Measurements from ENCODE around the gene SNX15.
A peak's percentile ranks its signal among the peaks of the same experiment; 100 is the strongest.
"Not testable (repeated sequence)": the region's sequence is repeated elsewhere in the genome, so short reads cannot be mapped to it uniquely, and the experiment has no call there.

The SNX15 gene, protein sequence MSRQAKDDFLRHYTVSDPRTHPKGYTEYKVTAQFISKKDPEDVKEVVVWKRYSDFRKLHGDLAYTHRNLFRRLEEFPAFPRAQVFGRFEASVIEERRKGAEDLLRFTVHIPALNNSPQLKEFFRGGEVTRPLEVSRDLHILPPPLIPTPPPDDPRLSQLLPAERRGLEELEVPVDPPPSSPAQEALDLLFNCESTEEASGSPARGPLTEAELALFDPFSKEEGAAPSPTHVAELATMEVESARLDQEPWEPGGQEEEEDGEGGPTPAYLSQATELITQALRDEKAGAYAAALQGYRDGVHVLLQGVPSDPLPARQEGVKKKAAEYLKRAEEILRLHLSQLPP

DNA sequence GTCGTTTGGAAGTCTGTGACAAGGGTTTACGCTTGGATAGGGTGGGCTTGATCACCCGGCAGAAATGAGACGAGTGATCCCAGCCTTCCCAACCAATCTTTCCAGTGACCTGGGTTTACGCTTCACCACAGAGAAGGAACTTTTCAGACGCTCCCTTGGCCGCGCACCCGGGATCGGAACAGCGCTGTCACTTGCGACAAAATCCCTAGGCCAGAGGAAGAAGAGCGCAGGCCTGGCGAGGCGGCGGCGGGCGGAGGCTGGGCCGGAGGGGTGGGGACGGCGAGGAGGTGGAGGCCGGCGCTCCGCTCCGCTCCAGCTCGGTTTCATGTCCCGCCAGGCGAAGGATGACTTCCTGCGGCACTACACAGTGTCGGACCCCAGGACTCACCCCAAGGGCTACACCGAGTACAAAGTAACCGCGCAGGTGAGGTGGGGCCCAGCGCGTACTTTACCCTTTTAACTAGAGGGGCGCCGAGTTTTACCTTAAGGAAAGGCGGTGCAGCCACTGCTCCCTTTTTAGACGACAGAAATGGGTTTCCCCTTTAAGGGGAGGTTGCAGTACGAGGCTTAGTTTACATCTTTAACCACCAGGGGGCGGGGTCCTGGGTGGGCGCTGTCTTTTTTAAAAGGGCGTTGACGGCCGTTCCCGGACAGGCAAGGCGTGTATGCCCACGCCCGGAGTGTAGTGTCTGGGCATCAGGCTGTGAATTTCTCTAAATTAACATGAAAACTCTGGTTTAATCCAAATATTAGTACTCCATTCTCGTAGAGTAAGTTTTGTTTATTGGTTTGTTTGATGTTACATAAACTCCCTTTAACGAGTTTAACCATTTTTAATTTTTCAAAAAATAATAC, at the start of gene SNX15:
SNX15 (plus strand) TSS at position 227 of the 855 bp plus-strand sequence; CDS start at position 326, 99 bp downstream.
- peak; percentile 82 to 88 for DNase-seq (ENCODE audit: low read depth in 2 of 2)

DNA sequence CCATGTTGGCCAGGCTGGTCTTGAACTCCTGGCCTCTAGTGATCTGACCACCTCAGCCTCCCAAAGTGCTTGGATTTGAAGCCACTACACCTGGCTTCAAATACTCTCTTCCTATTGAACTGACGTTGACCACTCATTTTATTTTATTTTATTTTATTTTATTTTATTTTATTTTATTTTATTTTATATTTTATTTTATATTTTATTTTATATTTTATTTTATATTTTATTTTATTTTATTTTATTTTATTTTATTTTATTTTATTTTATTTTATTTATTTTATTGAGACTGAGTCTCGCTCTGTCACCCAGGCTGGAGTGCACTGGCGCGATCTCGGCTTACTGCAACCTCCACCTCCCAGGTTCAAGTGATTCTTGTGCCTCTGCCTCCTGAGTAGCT, 43.9 kb upstream of the SNX15 start:
- DNase-seq (ENCODE audit: low read depth in 2 of 2) = not testable (repeated sequence)

DNA sequence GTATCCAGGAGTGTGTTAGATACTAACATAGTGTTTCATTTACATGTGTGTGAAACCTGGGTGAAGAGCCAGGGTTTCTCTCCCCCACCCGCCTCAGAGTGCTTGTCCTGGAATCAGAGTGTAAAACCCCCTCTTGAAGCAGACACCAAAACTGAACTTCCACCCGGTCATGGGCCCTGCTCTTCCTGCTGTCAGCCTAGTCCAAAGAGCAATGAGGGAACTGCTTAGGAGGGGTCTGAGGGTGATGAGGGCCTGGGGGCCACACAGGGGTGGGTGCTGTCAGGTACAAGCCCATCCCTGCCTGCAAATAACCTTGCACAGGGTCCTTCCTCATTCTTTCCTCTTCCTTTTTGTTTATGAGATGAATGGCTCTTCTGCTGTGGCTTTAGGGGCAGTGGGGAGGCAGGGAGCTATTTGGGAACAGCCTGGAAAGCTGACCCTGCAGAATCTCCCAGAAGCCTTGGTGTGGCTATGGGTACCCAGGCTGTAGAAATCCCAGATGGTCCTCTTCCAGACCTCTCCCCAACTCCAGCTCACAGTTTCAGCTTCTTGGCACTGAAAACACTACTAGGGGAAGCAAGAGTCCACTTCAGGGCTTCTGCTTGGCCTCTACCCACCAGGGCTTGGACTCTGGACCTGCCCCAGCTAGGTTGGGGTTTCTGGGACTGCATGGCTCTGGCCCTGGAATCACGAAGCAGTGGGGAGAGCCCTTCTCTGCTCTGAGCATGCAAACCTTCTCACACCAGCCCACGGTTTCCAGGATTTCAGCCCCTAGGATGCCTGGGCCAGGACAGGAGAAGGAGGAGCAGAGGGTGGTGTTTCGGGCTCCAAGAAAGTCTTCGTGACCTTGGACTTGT, 39.0 kb upstream of the SNX15 start:
- DNase-seq (ENCODE audit: low read depth in 2 of 2) = no peak

DNA sequence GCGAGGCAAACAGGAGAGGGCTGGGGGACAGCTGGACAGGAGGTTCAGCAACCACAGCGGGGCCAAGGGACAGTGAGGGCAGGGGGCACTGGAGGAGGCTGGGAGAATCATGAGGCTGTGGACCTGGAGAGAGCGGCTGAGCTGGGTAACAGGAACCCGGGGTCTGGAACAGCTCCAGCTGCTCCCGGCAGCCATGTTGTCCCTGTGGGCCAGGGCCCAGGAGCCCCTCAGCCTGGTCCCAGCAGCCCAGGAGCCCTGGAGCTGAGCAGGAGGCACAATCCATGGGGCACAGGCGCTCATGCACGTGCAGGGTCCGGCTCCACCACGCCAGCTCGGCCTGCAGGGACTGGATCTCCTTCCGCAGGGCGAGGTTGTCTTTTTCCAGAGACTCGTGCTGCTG, 37.8 kb upstream of the SNX15 start:
- DNase-seq (ENCODE audit: low read depth in 2 of 2) = no peak

DNA sequence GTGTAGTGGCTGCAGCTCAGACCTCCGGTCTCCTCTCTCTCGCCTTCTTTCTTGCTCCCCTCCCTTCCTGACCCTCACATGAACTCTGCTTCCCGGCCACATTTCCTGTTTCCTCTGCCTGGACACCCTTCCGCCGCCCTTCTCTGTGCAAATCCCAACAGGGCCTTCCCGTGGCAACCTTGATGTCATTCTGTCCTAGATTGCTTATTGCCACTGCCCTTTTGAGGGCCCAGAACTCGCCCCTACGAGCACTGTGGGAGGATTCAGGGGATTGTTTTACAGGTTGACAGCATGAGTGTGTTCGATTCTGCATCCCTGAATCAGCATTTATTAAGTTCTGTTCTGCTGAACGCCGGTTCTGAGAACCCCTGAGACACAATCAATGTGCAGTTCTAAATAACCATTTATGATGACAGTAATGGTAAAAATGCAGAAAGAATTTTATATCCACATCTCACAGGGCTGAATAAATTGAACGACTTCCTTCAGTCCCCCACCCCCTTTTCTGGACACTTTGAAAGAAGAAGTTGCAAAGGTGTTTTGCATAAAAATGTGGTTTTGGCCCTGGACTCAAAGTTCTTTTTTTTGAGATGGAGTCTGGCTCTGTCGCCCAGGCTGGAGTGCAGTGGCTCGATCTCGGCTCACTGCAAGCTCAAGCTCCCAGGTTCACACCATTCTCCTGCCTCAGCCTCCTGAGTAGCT, 36.9 kb upstream of the SNX15 start:
- DNase-seq (ENCODE audit: low read depth in 2 of 2) = no peak

DNA sequence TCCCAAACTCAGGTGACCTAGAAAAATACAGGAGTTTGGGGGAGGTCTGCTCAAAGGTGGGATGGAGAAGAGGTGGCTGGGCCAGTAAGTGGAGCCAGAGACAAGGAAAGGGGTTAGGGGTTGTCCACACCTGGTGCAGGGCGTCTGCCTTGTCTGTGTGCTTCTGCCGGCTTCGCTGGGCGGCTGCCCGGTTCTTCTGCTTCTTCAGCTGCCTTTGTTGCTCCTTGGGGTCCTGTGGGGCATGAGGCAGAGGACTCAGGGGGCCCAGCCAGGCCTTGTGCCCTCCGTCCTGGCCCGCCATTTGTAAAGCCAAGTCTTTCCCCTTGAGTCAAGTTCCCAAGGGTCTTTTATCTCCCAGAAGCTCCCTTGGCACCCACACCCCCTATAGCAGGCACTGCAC, 32.9 kb upstream of the SNX15 start:
- DNase-seq (ENCODE audit: low read depth in 2 of 2) = no peak

DNA sequence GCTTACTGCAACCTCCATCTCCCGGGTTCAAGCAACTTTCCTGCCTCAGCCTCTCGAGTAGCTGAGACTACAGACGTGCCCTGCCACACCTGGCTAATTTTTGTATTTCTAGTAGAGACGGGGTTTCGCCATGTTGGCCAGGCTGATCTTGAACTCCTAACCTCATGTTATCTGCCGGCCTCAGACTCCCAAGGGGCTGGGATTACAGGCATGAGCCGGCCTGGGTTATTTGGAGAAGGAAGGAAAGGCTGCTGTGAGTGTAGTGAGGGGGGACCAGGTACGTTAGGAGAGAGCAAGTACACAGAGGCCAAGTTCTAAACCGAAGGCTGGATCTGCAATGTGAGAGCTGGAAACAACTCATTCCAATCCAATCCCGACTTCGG, 30.9 kb upstream of the SNX15 start:
- DNase-seq (ENCODE audit: low read depth in 2 of 2) = no peak

DNA sequence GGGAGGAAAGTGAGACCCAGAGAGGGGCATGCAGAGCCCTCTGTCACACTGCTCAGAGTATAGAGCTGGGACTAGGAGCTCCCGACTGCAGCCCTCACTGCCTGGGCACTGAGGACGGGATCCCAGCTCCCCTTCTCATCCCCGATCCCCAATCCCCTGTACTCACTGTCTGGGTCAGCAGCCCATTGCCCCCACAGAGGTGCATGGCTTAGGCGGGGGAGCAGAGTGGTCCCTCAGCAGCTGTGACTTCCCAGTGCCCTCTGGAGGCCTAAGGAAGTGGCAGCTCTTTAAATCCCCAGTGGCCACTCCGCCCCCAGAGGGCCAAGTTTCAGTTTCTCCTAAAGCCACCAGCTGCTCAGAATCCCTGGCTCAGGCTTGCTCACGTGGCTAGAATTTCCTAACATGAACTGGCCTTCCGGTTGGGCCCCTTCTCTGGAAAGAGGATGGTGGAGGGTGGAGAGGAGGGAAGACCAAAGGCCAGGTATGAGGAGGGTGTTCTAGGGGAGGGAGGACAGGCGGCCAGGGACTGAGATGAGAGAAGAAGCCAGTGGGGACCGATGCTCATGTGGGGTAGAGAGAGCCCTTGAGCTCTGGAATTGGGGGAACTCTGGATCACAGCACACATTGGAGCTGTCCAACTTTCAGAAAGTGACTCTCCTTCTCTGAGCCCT, 30.4 kb upstream of the SNX15 start, which contains the start of gene BATF2:
BATF2 (minus strand) TSS at position 262 of the 671 bp plus-strand sequence; CDS start at position 205, 57 bp downstream.
- no peak for DNase-seq (ENCODE audit: low read depth in 2 of 2)

DNA sequence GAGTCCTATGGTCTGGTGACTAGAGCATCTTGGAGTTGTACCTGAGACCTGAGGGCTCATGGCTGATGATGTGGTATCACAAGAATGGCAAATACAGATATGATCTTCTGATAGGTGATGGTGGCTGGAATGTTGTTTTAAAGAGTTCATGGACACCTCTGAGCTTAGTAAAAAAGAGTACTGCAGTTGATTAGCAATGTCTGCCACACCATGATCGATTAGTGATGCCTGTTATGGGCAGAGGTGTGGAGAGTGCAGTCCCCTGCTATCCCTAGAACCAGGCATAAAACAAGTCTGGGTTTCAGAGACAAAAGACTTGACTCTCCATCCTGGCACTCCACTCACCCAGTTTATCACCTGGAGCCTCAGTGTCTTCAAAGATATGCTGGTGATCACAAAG, 29.1 kb upstream of the SNX15 start:
- DNase-seq (ENCODE audit: low read depth in 2 of 2) = no peak

DNA sequence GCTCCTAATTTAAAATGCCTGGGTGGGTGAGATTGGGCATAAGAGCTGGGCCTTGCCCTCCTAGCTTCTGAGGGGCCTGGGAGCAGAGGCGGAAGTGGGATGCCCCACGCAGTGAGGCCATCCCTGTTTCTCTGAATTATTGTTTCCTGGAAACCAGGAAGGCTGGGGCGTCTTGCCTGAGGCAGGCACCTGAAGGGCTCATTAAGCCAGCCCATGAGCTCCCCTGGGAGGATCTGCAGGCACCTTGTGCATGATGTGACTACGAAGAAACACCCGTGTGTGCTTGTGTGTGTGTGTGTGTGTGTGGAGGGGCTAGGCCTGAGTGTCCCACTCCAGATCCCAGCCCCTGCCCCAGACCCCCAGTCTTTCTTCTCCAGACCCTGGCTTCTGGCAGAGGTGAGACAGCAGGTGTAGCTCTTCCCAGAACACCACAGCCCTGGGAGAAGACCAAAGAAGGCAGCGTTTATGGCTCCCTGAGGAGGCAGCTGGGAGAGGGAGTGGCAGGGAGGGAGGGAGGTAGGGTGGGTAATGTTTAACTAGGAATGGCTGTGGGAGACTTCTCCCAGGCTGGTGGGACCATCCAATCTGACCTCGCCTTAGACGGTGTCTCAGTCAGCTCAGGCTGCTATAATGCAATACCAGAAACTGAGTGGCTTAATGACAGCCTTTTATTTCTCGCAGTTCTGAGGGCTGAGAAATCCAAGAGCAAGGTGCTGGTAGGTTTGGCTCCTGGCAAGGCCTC, 28.4 kb upstream of the SNX15 start:
- no peak for DNase-seq (ENCODE audit: low read depth in 2 of 2)

DNA sequence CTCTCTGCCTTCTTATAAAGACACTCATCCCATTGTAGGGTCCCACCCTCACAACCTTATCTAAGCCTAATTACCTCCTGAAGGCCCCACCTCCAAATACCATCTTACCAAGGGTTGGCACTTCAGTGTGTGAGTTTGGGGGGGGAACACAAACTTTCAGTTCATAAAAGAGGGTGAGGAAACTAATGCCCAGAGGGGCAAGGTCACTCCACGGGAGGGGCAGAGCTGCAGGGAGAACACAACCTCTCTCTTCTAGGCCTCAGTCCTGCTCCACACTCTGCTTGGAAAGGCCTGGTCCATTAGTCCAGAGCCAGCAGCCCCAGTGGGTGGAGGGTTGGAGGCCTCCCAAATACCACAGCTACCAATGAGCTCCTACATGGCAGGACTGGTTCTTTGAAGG, 27.8 kb upstream of the SNX15 start:
- no peak for DNase-seq (ENCODE audit: low read depth in 2 of 2)

DNA sequence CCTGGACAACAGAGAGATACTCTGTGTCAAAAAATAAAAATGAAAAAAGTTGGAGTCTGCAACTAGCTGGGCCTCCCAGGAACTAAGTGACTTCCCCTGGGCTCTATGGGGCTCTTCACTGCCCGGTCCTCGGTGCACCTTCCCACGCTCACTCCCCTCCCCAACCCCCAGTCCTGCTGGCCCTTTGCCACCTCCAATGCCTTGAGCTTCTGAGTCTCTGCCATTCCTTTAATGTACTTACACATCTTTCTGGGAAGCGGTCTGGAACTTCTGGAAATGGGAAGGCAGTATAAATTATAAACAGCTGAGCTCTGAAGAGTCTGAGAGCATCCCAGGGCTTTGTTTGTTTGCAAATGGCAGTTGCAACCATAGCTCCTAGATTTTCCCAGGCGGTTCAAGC, 24.5 kb upstream of the SNX15 start:
- no peak for DNase-seq (ENCODE audit: low read depth in 2 of 2)

DNA sequence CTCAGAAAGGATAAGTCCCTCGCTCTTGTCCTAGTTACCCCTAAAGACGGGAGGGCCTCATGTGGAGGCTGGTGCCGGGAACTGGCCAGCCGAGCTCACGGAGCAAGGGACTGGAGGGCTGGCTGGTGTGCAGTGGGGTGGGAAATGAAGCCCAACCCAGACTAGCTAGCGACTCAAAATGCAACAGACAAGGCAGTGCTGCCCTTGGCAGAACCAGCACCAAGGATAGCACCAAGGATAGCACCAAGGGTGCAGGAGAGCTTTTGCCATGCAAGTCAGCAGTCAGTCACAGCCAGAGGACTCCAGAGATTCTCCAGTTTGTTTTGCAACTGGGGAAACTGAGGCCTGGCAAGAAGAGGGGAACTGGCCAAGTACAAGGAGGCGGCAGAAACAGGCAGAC, 24.0 kb upstream of the SNX15 start:
- DNase-seq (ENCODE audit: low read depth in 2 of 2) = no peak

DNA sequence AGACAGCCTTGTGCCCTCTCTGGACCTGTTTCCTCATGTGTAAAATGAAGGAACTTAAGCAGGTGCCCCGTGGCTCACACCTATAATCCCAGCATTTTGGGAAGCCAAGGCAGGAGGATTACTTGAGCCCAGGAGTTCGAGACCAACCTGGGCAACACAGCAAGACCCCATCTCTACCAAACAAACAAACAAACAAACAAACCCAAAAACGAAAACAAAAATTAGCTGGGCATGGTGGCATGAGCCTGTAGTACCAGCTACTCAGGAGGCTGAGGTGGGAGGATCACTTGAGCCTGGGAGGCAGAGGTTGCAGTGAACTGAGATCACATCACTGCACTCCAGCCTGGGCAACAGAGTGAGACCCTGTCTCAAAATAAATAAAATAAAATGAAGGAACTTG, 23.3 kb upstream of the SNX15 start:
- DNase-seq (ENCODE audit: low read depth in 2 of 2) = not testable (repeated sequence)

DNA sequence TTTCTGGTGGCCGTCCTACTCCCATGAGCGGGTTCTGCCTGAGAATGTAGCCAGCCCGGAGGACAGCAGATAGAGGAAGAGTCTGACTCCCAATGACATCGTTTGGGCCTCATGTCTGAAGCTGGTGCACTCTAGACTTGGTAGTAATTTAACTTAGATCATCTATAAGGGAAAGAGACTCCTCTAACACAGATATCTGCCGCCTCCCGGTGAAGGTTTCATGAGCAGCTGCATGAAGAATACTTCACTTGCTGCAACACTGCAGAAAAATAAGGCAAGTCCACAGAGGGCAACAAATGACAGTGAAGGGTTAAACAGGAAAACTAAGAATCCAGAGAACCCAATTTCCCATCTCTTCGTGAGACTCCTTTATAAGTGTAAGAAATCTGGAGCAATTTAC, 19.2 kb upstream of the SNX15 start:
- no peak for DNase-seq (ENCODE audit: low read depth in 2 of 2)

DNA sequence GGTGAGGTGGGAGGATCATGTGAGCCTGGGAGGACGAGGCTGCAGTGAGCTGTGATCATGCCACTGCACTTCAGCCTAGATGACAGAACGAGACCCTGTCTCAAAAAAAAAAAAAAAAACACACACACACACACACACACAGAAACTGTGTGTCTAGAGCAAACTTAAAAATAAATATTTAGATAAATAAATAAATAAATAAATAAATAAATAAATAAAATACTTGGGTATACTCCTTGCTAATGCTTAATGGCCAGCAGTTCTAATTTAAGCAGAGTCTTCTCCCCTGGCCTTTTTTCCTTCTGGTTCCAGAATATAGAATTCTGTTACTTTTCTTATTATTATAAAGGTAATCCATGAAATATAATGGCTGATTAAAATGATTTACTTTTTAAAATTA, 18.4 kb upstream of the SNX15 start:
- no peak for DNase-seq (ENCODE audit: low read depth in 2 of 2)

DNA sequence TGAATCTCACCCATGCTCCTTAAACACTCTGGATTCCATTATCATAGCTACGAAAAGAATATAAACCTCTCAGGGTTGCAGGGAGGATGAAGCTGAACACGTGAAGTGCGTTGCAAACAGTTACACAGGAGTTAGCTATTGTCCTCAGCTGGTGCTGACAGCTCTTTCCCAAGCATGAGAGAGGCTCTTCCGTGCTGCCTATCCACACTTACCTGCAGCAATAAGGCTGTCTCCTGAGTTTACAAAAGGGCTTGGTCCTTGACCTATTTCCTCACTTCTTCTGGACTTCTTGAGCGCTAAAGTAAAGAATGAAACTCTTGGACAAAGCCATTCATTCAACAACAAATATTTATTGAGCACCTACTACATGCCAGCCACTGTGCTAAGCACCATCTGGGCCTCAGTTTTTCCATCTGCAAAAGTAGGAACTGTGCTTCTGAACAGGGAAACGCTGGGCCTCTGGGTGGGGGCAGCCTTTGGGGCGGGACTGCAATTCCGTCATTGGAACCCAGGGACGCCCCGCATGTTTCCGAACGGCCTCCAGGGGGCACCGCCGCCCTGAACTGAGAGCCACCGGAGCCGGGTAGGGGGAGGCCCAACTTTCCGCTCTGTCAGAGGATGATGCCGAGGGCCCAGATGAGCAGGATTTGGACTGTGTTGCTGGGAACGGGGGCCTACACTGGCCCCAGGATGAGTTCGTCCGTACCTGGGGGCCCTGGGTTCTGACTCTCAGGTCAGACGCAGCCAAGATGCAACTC, 13.9 kb upstream of the SNX15 start:
- DNase-seq (ENCODE audit: low read depth in 2 of 2) = peak; percentile 84

DNA sequence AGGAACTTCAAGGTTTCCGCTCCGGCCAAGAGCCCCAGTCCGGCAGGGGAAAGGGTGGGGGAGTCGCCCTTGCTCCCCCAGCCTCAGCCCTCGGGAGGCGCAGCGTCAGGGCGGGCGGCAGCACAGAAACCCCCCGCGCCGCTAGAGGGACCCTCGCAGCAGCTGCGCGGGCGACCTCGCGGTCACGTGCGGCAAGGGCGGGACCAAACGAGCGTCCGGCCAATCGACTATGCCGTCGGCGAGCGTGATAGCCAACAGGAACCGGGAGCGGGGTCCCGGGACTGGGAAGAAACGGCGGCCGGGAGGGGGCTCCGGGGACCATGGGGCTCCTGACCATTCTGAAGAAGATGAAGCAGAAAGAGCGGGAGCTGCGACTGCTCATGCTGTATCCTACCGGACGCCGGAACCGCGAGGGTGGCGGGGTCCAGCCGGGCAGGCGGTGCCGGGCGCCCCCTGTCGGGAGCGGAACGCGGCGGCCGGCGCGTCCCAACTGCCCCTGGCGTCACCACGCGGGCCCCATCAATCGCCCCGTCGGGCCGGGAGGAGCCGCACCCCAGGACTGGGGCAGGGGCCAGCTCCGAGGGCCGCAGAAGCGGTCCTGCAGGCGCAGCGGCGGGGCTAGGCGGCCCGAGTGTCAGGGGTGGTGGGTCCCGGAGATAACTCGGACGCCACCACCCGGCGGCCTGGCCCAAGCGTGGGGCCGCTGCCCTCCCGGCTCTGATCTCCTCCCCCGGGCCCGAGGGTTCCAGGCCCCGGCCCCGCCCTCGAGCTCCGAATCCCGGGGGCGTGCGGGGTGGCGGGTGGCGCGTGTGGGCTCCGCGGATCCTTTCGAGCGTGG, 13.1 kb upstream of the SNX15 start, which contains the start of gene ARL2:
ARL2 (plus strand) TSS at position 273 of the 838 bp plus-strand sequence; CDS start at position 321, 48 bp downstream.
- DNase-seq (ENCODE audit: low read depth in 2 of 2) = peak; percentile 74 to 86
